Esophagus squamous epithelium (tissue), 5 donors: ENCODE results near the gene FRMD4A. TPM values are rescaled to one million over a fixed set of nuclear protein-coding genes. Genes with fewer than 3 reads are reported as not detected.

Source experiments
- DNase-seq: peaks from one replicate; lab custom pipeline; 2025; lab: John Stamatoyannopoulos, UW
- H3K27ac ChIP-seq, 4 donors: fragments of 200-600 bp; sonication (generic); one replicate each; pipeline ENCODE4 v1.5.1; 2016 to 2019; ENCODE audit warnings: mild to moderate bottlenecking in 1 of 4
- H3K27me3 ChIP-seq, 4 donors: fragments of 200-600 bp; sonication (generic); 1 replicate in 3 of 4; 2 replicates in 1 of 4; pipeline versions ENCODE4 v1.5.1 to v1.6.0; 2017 to 2021; ENCODE audit warnings: antibody characterized with exemption in 1 of 4
- H3K36me3 ChIP-seq, 3 donors: fragments of 200-600 bp; sonication (generic); one replicate each; pipeline ENCODE4 v1.5.1; 2016 to 2019
- H3K4me1 ChIP-seq, 3 donors: fragments of 200-600 bp; sonication (generic); one replicate each; pipeline ENCODE4 v1.5.1; 2017 to 2019
- H3K4me3 ChIP-seq, 4 donors: fragments of 200-600 bp; sonication (generic); 1 replicate in 3 of 4; 2 replicates in 1 of 4; pipeline ENCODE4 v1.5.1; 2016 to 2019; ENCODE audit warnings: mild to moderate bottlenecking in 2 of 4, moderate library complexity in 1 of 4
- H3K9me3 ChIP-seq, 3 donors: fragments of 200-600 bp; sonication (generic); one replicate each; pipeline ENCODE4 v1.5.1; 2016 to 2019
- CTCF ChIP-seq, 6 experiments: fragments of 450-650 bp in 4 of 6; fragments of 200-600 bp in 2 of 6; sonication (generic) in 2 of 6; IDR thresholded peaks; one replicate each; pipeline ENCODE4 v1.5.1; 2016 to 2019; ENCODE audit warnings: antibody characterized with exemption in 6 of 6, mild to moderate bottlenecking in 4 of 6, moderate library complexity in 4 of 6
- POLR2A ChIP-seq, 4 donors: fragments of 450-650 bp; IDR thresholded peaks; one replicate each; pipeline ENCODE4 v1.6.1; 2017; ENCODE audit warnings: antibody characterized with exemption in 4 of 4, mild to moderate bottlenecking in 4 of 4, moderate library complexity in 3 of 4
- WGBS, 2 donors: methylation state at CpG; one replicate each; pipeline ENCODE4 v1.1.5; 2018; 5-methylcytosine and 5-hydroxymethylcytosine counted together
- intact Hi-C: fragments of 100-400 bp; cut with DNase I; formaldehyde crosslinking; loops from one replicate; pipeline ENCODE4 v1.15.0; 2022
- total RNA-seq, 4 donors: library from RNA; depleted of rRNA; stranded (reverse); fragments of >200 nt; gene quantifications; one replicate each; pipeline ENCODE4 v1.1.0, GENCODE V29; 2016
- donor health status: DM: yes; HTN: yes; CAD: no.

FRMD4A gene
- total RNA-seq, 4 donors from 2014 or later = 7.3 to 15.3 (median 8.6) TPM

GRCh38 chr10:13669901-13670300, 660.8 kb downstream of the FRMD4A start:
- no peaks in the 10 kb centered on the region for H3K9me3 ChIP-seq
- H3K36me3 ChIP-seq = peaks cover 4 to 87% (median 12%) of the 10 kb centered on the region in 3 donors
- peak overlapping the region in 1 of 4 donors; percentile 61 for H3K27ac ChIP-seq
- DNase-seq = no peak
- TF ChIP-seq CTCF (IDR thresholded peaks at IDR 0.05) (no peak), POLR2A (IDR thresholded peaks at IDR 0.05) (no peak)
- H3K27me3 ChIP-seq = no peaks in the 10 kb centered on the region
- H3K4me1 ChIP-seq = peaks cover 4 to 35% (median 6%) of the 10 kb centered on the region in 3 donors
- H3K4me3 ChIP-seq = no peak overlapping the region
- intact Hi-C loops = no loop called here
- 87 to 91% methylated on average over 6 to 11 of the region's 12 CpGs for WGBS, 2 donors

- no peak overlapping the region for H3K27ac ChIP-seq
Measured at GRCh38 chr10:13669182-13669855, 661.4 kb downstream of the FRMD4A start.

GRCh38 chr10:13668126-13668525, 662.6 kb downstream of the FRMD4A start:
- Histone ChIP-seq H3K27ac (no peak overlapping the region), H3K4me1 (peaks cover 4 to 32% (median 6%) of the 10 kb centered on the region in 3 donors), H3K4me3 (no peak overlapping the region), H3K27me3 (no peaks in the 10 kb centered on the region), H3K9me3 (no peaks in the 10 kb centered on the region), H3K36me3 (peaks cover 4 to 89% (median 12%) of the 10 kb centered on the region in 3 donors)
- TF ChIP-seq CTCF (IDR thresholded peaks at IDR 0.05) (no peak), POLR2A (IDR thresholded peaks at IDR 0.05) (no peak)
- DNase-seq = no peak
- intact Hi-C loops = no loop called here
- 90% methylated on average over 4 of the region's 4 CpGs for WGBS, 2 donors

More at GRCh38 chr10:13669182-13669855, 661.4 kb downstream of the FRMD4A start:
- no peaks in the 10 kb centered on the region for H3K27me3 ChIP-seq
- WGBS, 2 donors = 85 to 93% methylated on average over 7 of the region's 8 CpGs
- no peak overlapping the region for H3K4me3 ChIP-seq
- peaks cover 4 to 35% (median 6%) of the 10 kb centered on the region in 3 donors for H3K4me1 ChIP-seq
- H3K9me3 ChIP-seq = no peaks in the 10 kb centered on the region
- peaks cover 4 to 87% (median 12%) of the 10 kb centered on the region in 3 donors for H3K36me3 ChIP-seq
- no peak for DNase-seq
- intact Hi-C loops = no loop called here
- no peak for TF ChIP-seq POLR2A (IDR thresholded peaks at IDR 0.05)
- no peak for TF ChIP-seq CTCF (IDR thresholded peaks at IDR 0.05)

- Histone ChIP-seq H3K9me3 (no peaks in the 10 kb centered on the region), H3K4me1 (peaks cover 6 to 30% (median 8%) of the 10 kb centered on the region in 3 donors), H3K36me3 (peaks cover 0 to 94% (median 12%) of the 10 kb centered on the region in 3 donors), H3K4me3 (no peak overlapping the region), H3K27ac (no peak overlapping the region), H3K27me3 (no peaks in the 10 kb centered on the region)
- intact Hi-C loops = no loop called here
- TF ChIP-seq POLR2A (IDR thresholded peaks at IDR 0.05) = no peak
- TF ChIP-seq CTCF (IDR thresholded peaks at IDR 0.05) = no peak
- DNase-seq = no peak
- 87 to 95% methylated on average over 8 to 11 of the region's 20 CpGs for WGBS, 2 donors
Measured at GRCh38 chr10:13665516-13666262, 665.0 kb downstream of the FRMD4A start.

- DNase-seq = no peak
- Histone ChIP-seq H3K36me3 (peaks cover 0 to 82% (median 14%) of the 10 kb centered on the region in 3 donors), H3K4me3 (no peak overlapping the region), H3K4me1 (peaks cover 18 to 38% (median 21%) of the 10 kb centered on the region in 3 donors), H3K27me3 (no peaks in the 10 kb centered on the region), H3K27ac (peak overlapping the region in 3 of 4 donors; percentile 15 to 77 (median 17)), H3K9me3 (no peaks in the 10 kb centered on the region)
- intact Hi-C loops = loop anchor here (5.0 kb wide), 1 partner anchor 116 kb away; no protein-coding TSS in a partner anchor
- no peak for TF ChIP-seq POLR2A (IDR thresholded peaks at IDR 0.05)
- no peak for TF ChIP-seq CTCF (IDR thresholded peaks at IDR 0.05)
- WGBS, 2 donors = 52 to 55% methylated on average over 8 of the region's 8 CpGs
Measured at GRCh38 chr10:13661256-13661655, 669.5 kb downstream of the FRMD4A start.
